DMS 273 treated with DMSO at 0.1 percent for 48 hours (cell line): ENCODE measurements around the gene ZNF783.
A peak's percentile ranks its signal among the peaks of the same experiment; 100 is the strongest.

ENCODE experiments used
- DNase-seq: peaks from one replicate; lab custom pipeline; 2025; lab: John Stamatoyannopoulos, UW

Gene ZNF783

GRCh38 chr7:149281508-149282330, 19.7 kb downstream of the ZNF783 start:
- no peak for DNase-seq

DNA sequence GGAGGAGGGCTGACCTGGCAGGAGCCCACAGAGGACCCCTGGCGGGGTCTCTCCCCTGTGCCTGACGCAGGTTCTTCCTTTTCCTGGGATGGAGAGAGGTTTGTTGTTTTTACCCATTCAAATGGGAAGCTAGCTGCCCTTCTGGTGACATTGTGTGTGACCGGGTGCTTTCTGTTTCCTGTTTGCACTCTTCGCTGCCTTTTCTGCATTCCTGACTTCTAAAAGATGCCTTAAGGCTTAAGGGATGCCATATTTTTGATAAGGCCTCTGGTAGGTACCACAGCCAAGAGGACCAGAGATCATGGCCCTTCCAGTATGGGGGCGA, 20.3 kb downstream of the ZNF783 start:
- no peak for DNase-seq

GRCh38 chr7:149283321-149283720, 21.3 kb downstream of the ZNF783 start:
- DNase-seq: no peak

DNA sequence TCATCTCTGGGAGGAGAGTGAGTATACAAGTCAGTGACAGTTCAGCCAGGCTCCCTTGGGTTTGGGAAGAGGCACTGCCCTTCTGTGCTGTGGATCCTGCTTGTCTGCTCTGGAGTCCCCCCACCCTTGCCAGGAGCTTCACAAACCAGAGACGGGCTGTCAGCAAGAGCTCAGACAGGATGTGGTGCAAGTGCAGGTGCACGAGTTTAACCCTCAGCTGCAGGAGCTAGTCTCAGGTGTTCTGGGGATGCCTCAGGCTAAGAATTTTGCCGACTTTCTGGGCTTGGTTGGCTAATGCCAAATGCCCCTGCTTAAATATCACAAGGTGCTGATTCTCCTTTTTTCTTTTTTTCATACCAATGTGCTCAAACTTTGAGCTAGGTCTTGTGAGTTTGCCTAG, 22.3 kb downstream of the ZNF783 start:
- DNase-seq: no peak

GRCh38 chr7:149284850-149285585, 23.0 kb downstream of the ZNF783 start:
- DNase-seq: peak; percentile 96

GRCh38 chr7:149285603-149286002, 23.6 kb downstream of the ZNF783 start:
- DNase-seq: no peak

- DNase-seq: no peak
Measured at GRCh38 chr7:149286811-149287400, 24.9 kb downstream of the ZNF783 start.

DNA sequence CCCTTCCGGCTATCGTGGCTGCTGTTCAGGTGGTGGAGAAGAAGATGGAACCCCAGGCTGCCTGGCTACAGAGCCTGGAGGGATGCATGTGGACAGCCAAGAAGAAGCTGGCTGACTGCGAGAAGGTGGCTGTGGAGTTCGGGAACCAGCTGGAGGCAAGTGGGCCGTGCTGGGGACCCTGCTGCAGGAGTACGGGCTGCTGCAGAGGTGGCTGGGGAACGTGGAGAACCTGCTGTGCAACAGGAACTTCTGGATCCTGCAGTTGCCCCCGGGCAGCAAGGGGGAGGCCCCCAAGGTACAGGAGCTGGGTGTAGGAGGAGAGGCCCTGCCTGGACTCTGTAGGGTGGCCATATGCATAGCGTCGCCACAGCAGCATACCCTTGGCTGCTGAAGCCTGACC, 25.6 kb downstream of the ZNF783 start:
- no peak for DNase-seq

GRCh38 chr7:149289262-149289661, 27.3 kb downstream of the ZNF783 start:
- DNase-seq: no peak

- DNase-seq: no peak
Measured at GRCh38 chr7:149289856-149290255, 27.9 kb downstream of the ZNF783 start.

DNA sequence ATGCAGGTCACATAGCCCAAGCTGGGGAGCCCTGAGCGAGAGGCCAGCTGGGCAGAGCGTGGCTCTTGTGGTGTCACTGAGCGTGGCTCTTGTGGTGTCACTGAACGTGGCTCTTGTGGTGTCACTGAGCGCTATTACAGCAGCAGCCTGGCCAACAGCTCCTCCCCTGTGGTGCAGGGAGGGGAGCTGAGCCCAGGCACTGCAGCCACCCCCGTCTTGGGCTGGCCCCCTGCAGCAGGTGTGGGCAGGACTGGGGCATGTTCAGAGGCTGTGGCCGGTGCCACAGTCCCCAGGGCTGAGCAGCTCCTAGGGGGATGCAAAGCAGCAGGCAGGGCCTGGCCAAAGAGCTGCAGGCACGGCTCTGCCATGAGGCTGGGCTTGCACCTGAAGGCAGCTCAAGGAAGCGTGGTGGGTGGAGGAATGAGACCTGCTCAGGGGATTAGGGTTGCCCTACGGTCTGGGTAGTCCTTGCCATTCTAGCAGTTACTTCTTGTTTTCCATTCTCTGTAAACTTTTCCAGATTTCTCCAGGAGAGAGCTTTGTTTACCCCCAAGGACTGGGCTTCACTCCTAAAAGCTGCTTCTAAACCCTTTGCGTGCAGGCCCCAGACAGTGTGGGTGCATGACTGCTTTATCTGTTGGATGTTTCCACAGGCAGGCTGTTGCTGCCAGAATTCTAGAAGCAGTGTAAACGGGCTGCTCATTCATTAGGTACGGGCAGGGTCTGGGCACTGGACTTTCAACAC, 29.2 kb downstream of the ZNF783 start:
- DNase-seq: no peak

GRCh38 chr7:149291781-149292461, 29.9 kb downstream of the ZNF783 start:
- no peak for DNase-seq

GRCh38 chr7:149292462-149292823, 30.4 kb downstream of the ZNF783 start:
- DNase-seq: no peak

DNA sequence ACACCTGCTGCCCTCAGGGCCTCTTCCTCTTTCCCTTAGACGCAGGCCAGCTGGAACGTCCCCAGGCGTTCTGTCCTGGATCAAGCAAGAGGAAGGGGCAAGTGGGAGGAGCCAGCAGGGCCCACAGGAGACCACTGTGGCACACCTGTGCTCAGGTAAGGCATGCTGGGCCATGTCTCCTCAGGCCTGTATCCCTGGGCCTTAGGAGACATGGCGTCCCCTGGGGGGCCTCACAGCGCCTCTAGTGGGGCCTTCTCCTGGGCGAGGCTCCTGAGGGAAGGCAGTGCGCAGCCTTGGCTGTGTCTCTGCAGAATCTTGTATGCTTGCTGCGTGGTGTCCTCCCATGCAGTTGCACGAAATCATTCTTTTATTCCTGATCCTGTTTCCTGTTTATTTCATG, 31.3 kb downstream of the ZNF783 start:
- no peak for DNase-seq

DNA sequence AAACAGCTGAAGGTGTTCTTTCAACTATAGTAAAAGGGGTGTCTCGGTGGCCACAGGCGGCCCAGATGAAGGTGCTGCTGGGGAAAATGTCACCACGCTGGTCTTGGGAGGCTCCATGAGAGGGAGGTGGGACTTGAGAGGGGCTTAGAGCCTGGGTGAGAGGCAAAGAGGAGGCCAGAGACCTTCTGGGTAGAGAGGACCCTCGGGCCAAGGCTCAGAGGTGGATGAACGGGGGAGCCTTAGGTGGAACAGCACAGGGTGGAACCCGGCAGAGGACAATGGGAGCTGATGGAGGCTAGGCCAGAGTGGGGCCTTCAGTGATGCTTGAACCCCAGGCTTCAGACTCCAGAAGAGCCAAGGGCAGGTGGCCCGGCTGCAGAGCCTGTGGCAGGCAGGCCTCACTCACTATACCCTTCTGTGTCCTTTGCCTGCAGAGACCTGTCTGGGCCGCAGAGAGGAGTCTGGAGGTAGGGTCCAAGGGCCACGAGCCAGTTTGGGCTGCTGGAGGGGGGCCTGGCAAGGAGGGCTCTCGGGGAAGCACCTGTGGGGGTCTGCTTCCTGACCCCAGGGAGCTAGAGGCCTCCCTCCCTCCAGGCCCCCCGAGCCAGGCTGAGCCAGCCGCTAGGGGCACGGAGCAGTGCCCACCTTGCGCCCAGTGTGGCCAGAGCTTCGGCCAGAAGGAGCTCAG, 32.1 kb downstream of the ZNF783 start:
- no peak for DNase-seq

DNA sequence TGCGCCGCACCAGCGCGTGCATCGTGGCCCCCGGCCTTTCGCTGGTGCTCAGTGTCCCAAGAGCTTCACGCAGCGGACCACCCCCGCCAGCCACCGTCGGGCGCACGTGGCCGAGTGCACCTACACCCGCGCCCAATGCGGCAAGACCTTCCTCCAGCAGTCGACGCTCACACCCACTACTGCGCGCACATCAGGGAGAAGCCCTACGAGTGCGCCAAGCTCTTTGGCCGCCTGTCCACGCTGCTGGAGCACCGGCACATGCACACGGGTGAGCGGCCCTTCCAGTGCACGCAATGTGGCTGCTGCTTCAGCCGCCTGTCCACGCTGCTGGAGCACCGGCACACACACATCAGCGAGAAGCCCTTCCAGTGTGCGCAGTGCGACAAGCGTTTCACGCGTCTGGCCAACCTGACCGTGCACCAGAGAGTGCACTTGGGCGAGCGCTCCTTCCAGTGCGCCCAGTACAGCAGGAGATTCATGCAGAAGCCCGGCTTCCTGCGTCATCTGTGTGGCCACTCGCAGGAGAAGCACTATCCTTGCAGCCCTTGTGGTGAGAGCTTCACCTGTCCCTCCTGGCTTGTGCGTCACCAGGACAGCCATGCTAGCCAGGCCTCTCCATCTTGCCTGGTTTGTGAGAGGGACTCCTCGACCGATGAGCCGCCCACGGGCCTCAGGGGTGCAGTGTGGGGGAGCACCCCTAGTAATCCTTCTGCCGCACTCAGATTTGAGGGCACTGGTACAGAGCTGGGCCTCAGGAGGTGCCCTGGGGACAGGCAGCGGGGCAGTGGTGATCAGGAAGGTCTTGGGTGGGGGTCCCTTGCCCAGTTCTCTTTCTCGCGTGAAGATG, 32.9 kb downstream of the ZNF783 start:
- DNase-seq: no peak

- no peak for DNase-seq
Measured at GRCh38 chr7:149295481-149295850, 33.5 kb downstream of the ZNF783 start.

DNA sequence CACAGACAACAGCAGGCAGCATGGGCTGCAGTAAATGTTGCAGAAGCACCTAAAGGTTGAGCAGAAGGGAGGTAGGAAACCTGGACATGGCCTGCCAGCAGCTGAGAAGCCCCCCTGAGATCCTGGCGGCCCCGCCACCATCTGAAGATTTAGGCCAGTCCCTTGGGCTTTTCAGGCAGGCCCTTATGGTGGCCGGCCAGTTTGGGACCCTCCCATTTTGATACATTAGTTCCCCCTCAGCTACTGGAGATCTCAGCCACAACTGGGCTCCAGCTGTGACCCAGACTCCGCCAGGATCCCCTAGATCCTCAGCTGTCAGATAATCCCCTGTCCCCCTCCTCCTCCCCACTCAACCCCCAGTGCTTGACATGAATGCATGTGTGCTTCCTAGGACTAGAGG, 34.4 kb downstream of the ZNF783 start:
- no peak for DNase-seq

- DNase-seq: no peak
Measured at GRCh38 chr7:149297034-149297755, 35.2 kb downstream of the ZNF783 start.
